CD4-positive, CD25-positive, alpha-beta regulatory T cell (primary cell): ENCODE results near the gene TDRD12. TPM values are rescaled to one million over a fixed set of nuclear protein-coding genes. Genes with fewer than 3 reads are reported as not detected.
"Not testable (repeated sequence)": the region's sequence is repeated elsewhere in the genome, so short reads cannot be mapped to it uniquely, and the experiment has no call there.

Experiments
- ATAC-seq, 2 donors: fragments of 150-1000 bp; cut with Tn5 transposase; one replicate each; pipeline ENCODE4 v1.10.0; 2021; ENCODE audit warnings: low read depth in 2 of 2, moderate number of reproducible peaks in 2 of 2, moderate library complexity in 1 of 2
- DNase-seq, 3 donors: peaks; one replicate each; pipeline versions ENCODE4 v3.0.0 to v3.0.0-alpha.2; 2012 to 2022; ENCODE audit warnings: mixed read lengths in 1 of 3
- H3K27ac ChIP-seq: one replicate; pipeline ENCODE4 v1.7.0; 2013; ENCODE audit warnings: mild to moderate bottlenecking, low read length; ENCODE audit not compliant: insufficient read depth, poor library complexity, severe bottlenecking
- H3K27me3 ChIP-seq: one replicate; pipeline ENCODE4 v1.7.0; 2013; ENCODE audit warnings: low read length; ENCODE audit not compliant: control insufficient read depth, insufficient read depth
- H3K36me3 ChIP-seq: one replicate; pipeline ENCODE4 v1.7.0; 2013; ENCODE audit warnings: mild to moderate bottlenecking, low read length, moderate library complexity; ENCODE audit not compliant: control insufficient read depth, insufficient read depth
- H3K4me1 ChIP-seq: 2 replicates; pipeline ENCODE4 v1.7.0; 2013; ENCODE audit warnings: mild to moderate bottlenecking, low read length; ENCODE audit not compliant: insufficient read depth, control insufficient read depth, poor library complexity, severe bottlenecking
- H3K4me3 ChIP-seq: one replicate; pipeline ENCODE4 v1.7.0; 2013; ENCODE audit warnings: low read depth, mild to moderate bottlenecking, low read length, moderate library complexity
- H3K9me3 ChIP-seq, 2 experiments: 1 replicate in 1 of 2; 2 replicates in 1 of 2; pipeline ENCODE4 v1.7.0; 2013; ENCODE audit warnings: low read length in 2 of 2, mild to moderate bottlenecking in 1 of 2, moderate library complexity in 1 of 2; ENCODE audit not compliant: control insufficient read depth in 2 of 2
- H3K27ac Mint-ChIP-seq, 3 donors: one replicate each; pipeline ENCODE4 v1.8.0; 2020 to 2022; ENCODE audit warnings: mild to moderate bottlenecking in 3 of 3, mixed read lengths in 3 of 3, moderate library complexity in 2 of 3
- H3K27me3 Mint-ChIP-seq: one replicate; pipeline ENCODE4 v1.8.0; 2022; ENCODE audit warnings: mild to moderate bottlenecking, mixed read lengths
- H3K36me3 Mint-ChIP-seq: one replicate; pipeline ENCODE4 v1.8.0; 2020; ENCODE audit warnings: mixed read lengths
- H3K4me1 Mint-ChIP-seq, 4 donors: one replicate each; pipeline ENCODE4 v1.8.0; 2020 to 2022; ENCODE audit warnings: mixed read lengths in 4 of 4, mild to moderate bottlenecking in 1 of 4
- H3K4me3 Mint-ChIP-seq, 4 donors: one replicate each; pipeline ENCODE4 v1.8.0; 2020 to 2022; ENCODE audit warnings: mild to moderate bottlenecking in 4 of 4, mixed read lengths in 4 of 4, moderate library complexity in 3 of 4
- H3K9me3 Mint-ChIP-seq, 7 donors: one replicate each; pipeline ENCODE4 v1.8.0; 2020 to 2022; ENCODE audit warnings: mixed read lengths in 7 of 7, mild to moderate bottlenecking in 3 of 7, moderate library complexity in 2 of 7
- polyA plus RNA-seq, 4 donors: library from polyadenylated mRNA; unstranded; fragments of 300-500 nt; fragmentation: Illumina TruSeq; gene quantifications; one replicate each; pipeline ENCODE4 v1.2.3, GENCODE V29; 2021
- total RNA-seq: library from RNA; stranded (reverse); gene quantifications from one replicate; pipeline ENCODE4 v1.2.3, GENCODE V29; 2022

The TDRD12 gene
- total and polyA plus RNA-seq, 5 donors from 2014 or later: 0.35 to 1.00 (median 0.45) TPM; not detected in 1

GRCh38 chr19:32779082-32779481 is 59.5 kb downstream of the TDRD12 start:
- Mint-ChIP-seq H3K27me3 (peaks cover 20% of the 10 kb centered on the region), H3K9me3 (peaks cover 2 to 9% (median 6%) of the 10 kb centered on the region in 7 donors), H3K4me1 (peaks cover 0 to 8% (median 3%) of the 10 kb centered on the region in 4 donors), H3K4me3 (no peak overlapping the region), H3K27ac (no peak overlapping the region), H3K36me3 (no peaks in the 10 kb centered on the region)
- Histone ChIP-seq H3K27ac (no peak overlapping the region), H3K36me3 (no peaks in the 10 kb centered on the region), H3K27me3 (peaks cover 2% of the 10 kb centered on the region), H3K9me3 (peaks cover 6 to 7% of the 10 kb centered on the region in 2 experiments), H3K4me3 (no peak overlapping the region), H3K4me1 (no peaks in the 10 kb centered on the region)
- ATAC-seq: no peak
- DNase-seq: no peak

- Mint-ChIP-seq H3K27me3 (peaks cover 32% of the 10 kb centered on the region), H3K4me3 (no peak overlapping the region), H3K4me1 (peaks cover 4 to 10% (median 5%) of the 10 kb centered on the region in 4 donors), H3K9me3 (peaks cover 3 to 16% (median 6%) of the 10 kb centered on the region in 7 donors), H3K27ac (no peak overlapping the region), H3K36me3 (no peaks in the 10 kb centered on the region)
- ATAC-seq: no peak
- Histone ChIP-seq H3K4me1 (no peaks in the 10 kb centered on the region), H3K4me3 (no peak overlapping the region), H3K27me3 (peaks cover 2% of the 10 kb centered on the region), H3K36me3 (no peaks in the 10 kb centered on the region), H3K27ac (no peak overlapping the region), H3K9me3 (peaks cover 6 to 7% of the 10 kb centered on the region in 2 experiments)
- no peak for DNase-seq
Measured at GRCh38 chr19:32781280-32781679, 61.7 kb downstream of the TDRD12 start.

- H3K27ac Mint-ChIP-seq, DNase-seq, H3K4me1 ChIP-seq, H3K36me3 Mint-ChIP-seq, H3K36me3 ChIP-seq, H3K4me3 Mint-ChIP-seq, H3K27me3 ChIP-seq, H3K9me3 ChIP-seq, H3K27ac ChIP-seq, ATAC-seq, H3K4me3 ChIP-seq: not testable (repeated sequence)
- Mint-ChIP-seq H3K27me3 (peaks cover 32% of the 10 kb centered on the region), H3K9me3 (peaks cover 3 to 19% (median 6%) of the 10 kb centered on the region in 7 donors), H3K4me1 (peaks cover 4 to 13% (median 8%) of the 10 kb centered on the region in 4 donors)
Measured at GRCh38 chr19:32782089-32782488, 62.5 kb downstream of the TDRD12 start.

GRCh38 chr19:32787161-32787813 is 67.7 kb downstream of the TDRD12 start:
- H3K36me3 ChIP-seq, ATAC-seq, H3K4me1 ChIP-seq, H3K9me3 ChIP-seq, H3K4me3 ChIP-seq, H3K4me3 Mint-ChIP-seq, H3K27ac ChIP-seq, H3K36me3 Mint-ChIP-seq, H3K27me3 ChIP-seq: not testable (repeated sequence)
- Mint-ChIP-seq H3K4me1 (peaks cover 0 to 41% (median 9%) of the 10 kb centered on the region in 4 donors), H3K27me3 (peaks cover 20% of the 10 kb centered on the region), H3K9me3 (peaks cover 0 to 16% (median 2%) of the 10 kb centered on the region in 7 donors), H3K27ac (peak overlapping the region in 1 of 3 donors; percentile 42)
- peak in 1 of 3 donors; percentile 27 for DNase-seq

- H3K36me3 ChIP-seq, H3K4me1 ChIP-seq, H3K27me3 ChIP-seq, ATAC-seq, DNase-seq, H3K9me3 ChIP-seq, H3K36me3 Mint-ChIP-seq, H3K27ac ChIP-seq, H3K4me3 ChIP-seq: not testable (repeated sequence)
- Mint-ChIP-seq H3K4me1 (peaks cover 0 to 47% (median 10%) of the 10 kb centered on the region in 4 donors), H3K27me3 (peaks cover 15% of the 10 kb centered on the region), H3K9me3 (peaks cover 0 to 17% (median under 1%) of the 10 kb centered on the region in 7 donors), H3K27ac (peak overlapping the region in 1 of 3 donors; percentile 13), H3K4me3 (peak overlapping the region in 1 of 4 donors; percentile 43)
Measured at GRCh38 chr19:32787895-32788294, 68.3 kb downstream of the TDRD12 start.

- no peak overlapping the region for H3K4me3 Mint-ChIP-seq
- H3K9me3 Mint-ChIP-seq: peaks cover 0 to 13% (median 0%) of the 10 kb centered on the region in 7 donors
- H3K36me3 Mint-ChIP-seq: no peaks in the 10 kb centered on the region
- Histone ChIP-seq H3K36me3 (no peaks in the 10 kb centered on the region), H3K4me3 (no peak overlapping the region), H3K27ac (no peak overlapping the region), H3K4me1 (peaks cover 13% of the 10 kb centered on the region), H3K27me3 (no peaks in the 10 kb centered on the region), H3K9me3 (no peaks in the 10 kb centered on the region)
- peaks cover 10% of the 10 kb centered on the region for H3K27me3 Mint-ChIP-seq
- peaks cover 0 to 62% (median 19%) of the 10 kb centered on the region in 4 donors for H3K4me1 Mint-ChIP-seq
- DNase-seq (no peak), ATAC-seq (no peak)
- H3K27ac Mint-ChIP-seq: no peak overlapping the region
Measured at GRCh38 chr19:32789429-32789828, 69.9 kb downstream of the TDRD12 start.

GRCh38 chr19:32798201-32798600 is 78.6 kb downstream of the TDRD12 start:
- Mint-ChIP-seq H3K27ac (peak overlapping the region in 1 of 3 donors; percentile 25), H3K36me3 (no peaks in the 10 kb centered on the region), H3K4me1 (peaks cover 15 to 62% (median 30%) of the 10 kb centered on the region in 4 donors), H3K4me3 (no peak overlapping the region), H3K9me3 (no peaks in the 10 kb centered on the region), H3K27me3 (no peaks in the 10 kb centered on the region)
- Histone ChIP-seq H3K9me3 (no peaks in the 10 kb centered on the region), H3K27ac (no peak overlapping the region), H3K27me3 (no peaks in the 10 kb centered on the region), H3K36me3 (no peaks in the 10 kb centered on the region), H3K4me1 (peaks cover 38% of the 10 kb centered on the region), H3K4me3 (no peak overlapping the region)
- ATAC-seq (no peak), DNase-seq (no peak)

GRCh38 chr19:32800191-32800590 is 80.6 kb downstream of the TDRD12 start:
- H3K4me1 ChIP-seq: peaks cover 18% of the 10 kb centered on the region
- Mint-ChIP-seq H3K9me3 (no peaks in the 10 kb centered on the region), H3K4me1 (peaks cover 15 to 42% (median 18%) of the 10 kb centered on the region in 4 donors), H3K4me3 (no peak overlapping the region), H3K36me3 (no peaks in the 10 kb centered on the region), H3K27me3 (no peaks in the 10 kb centered on the region), H3K27ac (no peak overlapping the region)
- no peak for ATAC-seq
- no peak overlapping the region for H3K4me3 ChIP-seq
- H3K27ac ChIP-seq: no peak overlapping the region
- no peak for DNase-seq
- no peaks in the 10 kb centered on the region for H3K27me3 ChIP-seq
- H3K9me3 ChIP-seq: no peaks in the 10 kb centered on the region
- H3K36me3 ChIP-seq: no peaks in the 10 kb centered on the region
